Limb (tissue), 2 donors: ENCODE results near the gene BCL11B.

Source experiments
- DNase-seq, 2 donors: peaks; one replicate each; pipeline ENCODE4 v3.0.0-alpha.2; 2016; ENCODE audit errors: extremely low spot score in 2 of 2

The BCL11B gene

GRCh38 chr14:99287269-99287942, 15.4 kb upstream of the BCL11B start:
- no peak for DNase-seq

GRCh38 chr14:99286761-99287160, 14.8 kb upstream of the BCL11B start:
- no peak for DNase-seq

- DNase-seq: no peak
Observed at GRCh38 chr14:99284254-99285004, 12.4 kb upstream of the BCL11B start.

GRCh38 chr14:99282261-99283050, 10.5 kb upstream of the BCL11B start:
- DNase-seq: no peak

GRCh38 chr14:99281396-99281795, 9.4 kb upstream of the BCL11B start:
- no peak for DNase-seq

- no peak for DNase-seq
Observed at GRCh38 chr14:99280852-99281251, 8.9 kb upstream of the BCL11B start.

GRCh38 chr14:99280066-99280731, 8.2 kb upstream of the BCL11B start:
- DNase-seq: no peak

GRCh38 chr14:99278836-99279235, 6.8 kb upstream of the BCL11B start:
- DNase-seq: no peak

GRCh38 chr14:99277530-99277929, 5.5 kb upstream of the BCL11B start:
- DNase-seq: no peak

GRCh38 chr14:99276482-99276881, 4.5 kb upstream of the BCL11B start:
- DNase-seq: no peak

- no peak for DNase-seq
Observed at GRCh38 chr14:99275222-99275584, 3.2 kb upstream of the BCL11B start.

GRCh38 chr14:99274346-99275221, 2.6 kb upstream of the BCL11B start:
- peak; percentile 90 for DNase-seq

GRCh38 chr14:99273766-99274345, 1.9 kb upstream of the BCL11B start:
- DNase-seq: peak in 1 of 2 donors; percentile 48

- peak; percentile 32 to 77 for DNase-seq
Observed at GRCh38 chr14:99272899-99273765, 1.1 kb upstream of the BCL11B start.

- DNase-seq: no peak
Observed at GRCh38 chr14:99272632-99272898, 568 bp upstream of the BCL11B start.

GRCh38 chr14:99271221-99271941, 616 bp downstream of the BCL11B start:
- peak in 1 of 2 donors; percentile 20 for DNase-seq

- peak in 1 of 2 donors; percentile 81 for DNase-seq
Observed at GRCh38 chr14:99270458-99271220, 1.4 kb downstream of the BCL11B start.
